CD1c-positive myeloid dendritic cell (primary cell): ENCODE results near the gene GPR37L1.

Source experiments
- DNase-seq: peaks from one replicate; pipeline ENCODE4 v3.0.0-alpha.2; 2016; ENCODE audit errors: extremely low spot score

The GPR37L1 gene, protein sequence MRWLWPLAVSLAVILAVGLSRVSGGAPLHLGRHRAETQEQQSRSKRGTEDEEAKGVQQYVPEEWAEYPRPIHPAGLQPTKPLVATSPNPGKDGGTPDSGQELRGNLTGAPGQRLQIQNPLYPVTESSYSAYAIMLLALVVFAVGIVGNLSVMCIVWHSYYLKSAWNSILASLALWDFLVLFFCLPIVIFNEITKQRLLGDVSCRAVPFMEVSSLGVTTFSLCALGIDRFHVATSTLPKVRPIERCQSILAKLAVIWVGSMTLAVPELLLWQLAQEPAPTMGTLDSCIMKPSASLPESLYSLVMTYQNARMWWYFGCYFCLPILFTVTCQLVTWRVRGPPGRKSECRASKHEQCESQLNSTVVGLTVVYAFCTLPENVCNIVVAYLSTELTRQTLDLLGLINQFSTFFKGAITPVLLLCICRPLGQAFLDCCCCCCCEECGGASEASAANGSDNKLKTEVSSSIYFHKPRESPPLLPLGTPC

DNA sequence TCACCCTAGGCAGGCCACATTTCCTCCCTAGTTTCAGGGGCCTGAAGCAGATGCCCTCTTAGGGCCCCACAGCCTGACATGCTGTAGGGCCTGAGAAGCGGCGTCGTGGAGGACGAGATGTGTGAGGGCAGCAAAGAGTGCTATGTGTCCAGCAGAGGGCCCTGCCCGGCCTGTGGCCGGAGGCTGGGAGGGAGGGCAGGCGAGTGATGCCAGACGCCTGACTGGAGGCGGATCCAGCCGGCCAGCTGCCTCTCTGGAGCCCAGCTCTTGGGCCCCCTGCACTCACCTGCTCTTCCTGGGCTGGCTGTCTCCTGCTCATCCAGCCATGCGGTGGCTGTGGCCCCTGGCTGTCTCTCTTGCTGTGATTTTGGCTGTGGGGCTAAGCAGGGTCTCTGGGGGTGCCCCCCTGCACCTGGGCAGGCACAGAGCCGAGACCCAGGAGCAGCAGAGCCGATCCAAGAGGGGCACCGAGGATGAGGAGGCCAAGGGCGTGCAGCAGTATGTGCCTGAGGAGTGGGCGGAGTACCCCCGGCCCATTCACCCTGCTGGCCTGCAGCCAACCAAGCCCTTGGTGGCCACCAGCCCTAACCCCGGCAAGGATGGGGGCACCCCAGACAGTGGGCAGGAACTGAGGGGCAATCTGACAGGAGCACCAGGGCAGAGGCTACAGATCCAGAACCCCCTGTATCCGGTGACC, at the start of gene GPR37L1:
Gene GPR37L1, plus strand, starts transcription at position 279 of the 697 bp plus-strand sequence. Its CDS starts 47 bp downstream, at position 326.
- DNase-seq: no peak

DNA sequence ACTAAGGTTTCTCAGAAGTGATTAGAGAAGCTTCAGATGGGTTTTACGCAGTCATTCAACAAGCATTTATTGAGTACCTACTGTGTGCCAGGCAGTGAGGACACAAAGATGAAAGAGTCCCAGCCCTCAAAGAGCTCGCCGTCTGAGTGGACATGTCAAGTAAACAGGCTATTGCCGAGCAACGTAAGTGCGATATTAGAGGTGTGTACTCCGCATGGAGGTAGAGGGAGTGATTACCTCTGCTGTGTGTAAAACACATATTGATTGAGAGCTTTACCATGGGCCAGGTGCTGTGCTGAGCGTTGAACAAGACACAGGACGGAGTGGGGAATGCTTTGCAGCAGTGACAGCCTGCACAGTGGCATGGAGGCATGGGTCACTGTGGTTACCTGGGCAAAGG, 49.5 kb upstream of the GPR37L1 start:
- DNase-seq: no peak

DNA sequence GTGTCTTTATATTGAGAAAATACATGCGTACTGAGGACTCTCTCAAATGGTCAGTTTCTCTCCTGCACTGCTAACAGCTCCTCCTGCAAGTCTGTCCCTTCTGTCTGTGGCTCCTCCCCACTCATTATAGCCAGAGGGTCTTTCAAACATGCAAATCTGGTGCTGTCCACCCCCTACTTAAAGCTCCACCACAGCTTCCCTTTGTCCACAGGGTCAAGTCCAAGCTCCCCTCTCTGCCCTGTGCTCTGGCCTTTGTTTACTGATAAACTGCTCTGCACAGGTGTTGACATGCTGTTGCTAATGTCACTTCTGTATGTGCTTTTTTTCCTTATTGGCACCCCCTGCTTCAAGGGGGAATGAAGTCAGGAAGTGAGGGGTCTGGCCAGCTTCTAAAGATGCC, 47.7 kb upstream of the GPR37L1 start:
- DNase-seq: no peak

DNA sequence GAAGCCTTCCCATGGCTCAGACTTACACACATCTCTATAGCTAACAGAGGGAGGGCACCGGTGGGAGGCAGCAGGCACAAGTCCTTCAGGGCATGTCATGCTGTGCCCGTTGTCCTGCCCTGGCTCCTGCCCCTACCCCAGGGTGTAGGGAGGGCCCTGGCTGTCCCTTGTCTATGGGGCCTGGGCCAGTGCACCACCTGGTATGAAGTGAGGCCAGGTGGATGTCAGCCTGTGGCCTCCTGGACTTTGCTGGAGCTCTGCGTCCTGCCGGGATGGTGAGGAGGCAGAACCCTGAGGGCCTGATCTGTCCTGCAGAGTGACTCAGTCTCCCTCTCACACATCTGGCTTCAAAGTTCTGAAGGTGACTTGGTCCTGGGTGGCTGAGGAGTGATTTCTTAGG, 47.3 kb upstream of the GPR37L1 start:
- DNase-seq: no peak

DNA sequence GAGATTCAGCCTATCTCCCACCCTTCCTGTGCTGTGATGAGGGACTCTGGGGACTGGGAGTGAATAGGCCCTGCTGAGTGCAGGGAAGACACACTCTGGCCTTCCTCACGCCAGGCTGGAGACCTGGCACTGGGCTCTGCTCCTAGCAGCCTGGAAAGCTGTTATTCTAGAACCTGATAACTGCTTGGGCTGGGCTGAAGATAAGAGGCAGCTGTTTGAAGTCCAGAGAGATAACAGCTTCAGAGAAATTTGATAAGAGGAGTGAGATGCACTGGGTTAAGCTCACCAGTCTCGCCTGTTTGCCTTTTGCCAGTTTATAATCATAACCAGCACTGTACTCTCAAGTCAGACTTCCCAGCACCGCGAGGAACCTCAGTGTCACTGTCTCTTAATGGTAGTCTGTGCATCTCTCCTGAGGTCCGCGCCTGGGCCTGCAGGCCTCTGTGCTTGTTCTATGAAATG, 46.6 kb upstream of the GPR37L1 start:
- DNase-seq: no peak

DNA sequence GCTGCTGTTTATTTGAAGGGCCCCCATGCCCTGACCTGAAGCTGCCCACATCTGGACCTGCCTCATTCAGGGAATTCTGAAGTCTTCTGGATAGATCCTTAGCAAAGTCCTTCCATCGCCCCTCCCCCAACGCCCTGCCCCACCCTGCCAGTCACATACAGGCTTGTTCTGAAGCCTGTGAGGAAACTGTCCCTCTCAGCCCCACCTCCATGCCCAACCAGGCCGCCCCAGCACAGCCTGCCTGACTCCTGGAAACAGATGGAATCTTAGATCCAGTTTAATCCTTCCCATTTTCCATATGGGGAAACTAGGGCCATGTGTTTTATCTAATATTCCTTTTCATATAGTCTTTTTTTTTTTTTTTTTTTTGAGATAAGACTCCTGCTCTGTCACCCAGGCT, 44.5 kb upstream of the GPR37L1 start:
- no peak for DNase-seq

DNA sequence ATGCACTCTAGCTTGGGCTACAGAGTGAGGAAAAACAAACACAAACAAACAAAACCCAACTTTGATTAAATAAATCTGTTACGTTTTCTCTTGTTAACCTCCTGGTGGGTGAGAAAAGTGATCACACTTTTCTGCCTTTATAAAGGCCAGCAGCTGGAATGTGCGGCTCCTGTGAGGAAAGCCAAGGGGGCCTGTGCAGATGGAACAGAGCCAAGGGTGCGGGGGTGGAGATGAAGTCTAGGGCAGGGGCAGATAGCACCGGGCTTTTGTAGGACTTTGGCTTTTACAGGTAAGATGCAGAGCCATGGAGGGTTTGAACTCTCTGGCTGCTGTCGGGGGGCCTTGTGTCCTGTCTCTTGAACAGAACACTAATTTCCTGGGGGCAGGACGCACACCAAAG, 40.7 kb upstream of the GPR37L1 start:
- DNase-seq: no peak

DNA sequence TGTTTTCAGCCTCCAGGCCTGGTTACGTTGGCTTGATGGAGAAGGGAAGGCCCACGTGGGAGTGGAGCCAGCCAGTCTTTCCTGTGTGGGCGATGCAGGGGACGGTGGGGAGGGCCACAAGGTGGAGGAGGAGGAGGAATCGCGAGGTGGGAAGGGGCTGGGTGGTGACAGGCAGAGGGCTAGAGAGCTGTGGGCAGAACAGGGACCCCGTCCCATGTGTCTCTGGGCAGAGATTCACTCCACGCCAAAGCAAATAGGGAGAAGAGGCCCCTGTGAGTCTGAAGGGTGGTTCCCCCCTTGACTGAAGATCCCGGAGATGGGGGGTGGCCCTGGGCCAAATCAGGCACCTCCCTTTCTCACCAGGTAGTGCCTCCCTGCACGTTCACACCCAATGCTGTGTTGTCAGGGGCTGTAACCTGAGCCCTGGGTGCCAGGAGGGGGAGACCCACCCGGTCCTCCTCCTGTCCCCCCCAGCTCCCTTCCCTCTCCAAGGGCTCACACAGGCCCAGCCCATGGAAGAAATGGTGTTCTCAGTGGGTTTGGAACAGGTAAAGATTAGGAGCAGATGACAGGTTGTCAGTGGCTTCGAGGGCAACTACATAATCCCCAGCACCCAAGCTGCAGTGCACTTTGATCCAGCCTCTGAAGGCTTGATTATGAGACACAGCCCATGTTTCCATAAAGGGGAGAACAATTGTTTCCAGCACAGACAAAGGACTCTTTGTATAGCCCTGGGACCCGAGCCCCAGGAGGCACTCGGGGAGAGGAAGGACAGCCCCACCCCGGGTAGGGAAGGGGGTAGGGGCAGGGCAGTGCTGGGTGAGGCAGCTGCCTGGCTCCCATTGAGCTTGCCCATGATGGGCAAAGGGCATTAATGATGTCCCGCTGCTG, 37.7 kb upstream of the GPR37L1 start:
- no peak for DNase-seq

DNA sequence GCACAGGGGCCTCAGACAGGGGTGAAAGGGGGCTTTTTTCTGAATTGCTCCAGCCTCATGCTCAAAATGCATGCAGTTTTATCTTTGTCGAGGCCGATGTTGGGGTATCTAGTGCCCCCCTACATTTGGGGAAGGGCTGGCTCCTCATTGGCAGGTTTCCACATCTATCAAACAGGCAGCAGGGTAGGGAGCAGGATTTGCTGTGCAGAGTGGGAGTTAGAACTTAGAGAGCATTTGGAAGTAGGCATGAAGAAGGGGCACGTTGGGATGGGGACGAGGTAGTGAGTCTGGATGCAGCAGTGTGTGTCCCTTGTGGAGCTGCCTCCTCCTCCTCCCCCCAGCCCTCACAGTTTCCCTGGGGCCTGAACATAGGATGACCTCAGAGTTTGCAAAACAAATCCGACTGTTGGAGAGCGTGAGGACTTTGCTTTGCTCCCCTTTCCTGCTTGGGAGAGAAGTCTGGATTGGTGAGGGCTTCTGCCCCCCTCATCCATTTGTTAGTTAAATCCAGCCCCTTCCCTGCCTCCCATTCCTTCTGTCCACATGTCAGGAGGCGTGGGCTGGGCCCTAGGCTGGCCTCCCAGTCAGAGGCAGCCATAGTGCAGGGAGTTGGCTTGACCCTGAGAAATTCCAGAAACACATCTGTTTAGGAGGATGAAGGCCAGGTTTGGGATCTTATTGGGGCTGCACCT, 36.9 kb upstream of the GPR37L1 start:
- DNase-seq: no peak

DNA sequence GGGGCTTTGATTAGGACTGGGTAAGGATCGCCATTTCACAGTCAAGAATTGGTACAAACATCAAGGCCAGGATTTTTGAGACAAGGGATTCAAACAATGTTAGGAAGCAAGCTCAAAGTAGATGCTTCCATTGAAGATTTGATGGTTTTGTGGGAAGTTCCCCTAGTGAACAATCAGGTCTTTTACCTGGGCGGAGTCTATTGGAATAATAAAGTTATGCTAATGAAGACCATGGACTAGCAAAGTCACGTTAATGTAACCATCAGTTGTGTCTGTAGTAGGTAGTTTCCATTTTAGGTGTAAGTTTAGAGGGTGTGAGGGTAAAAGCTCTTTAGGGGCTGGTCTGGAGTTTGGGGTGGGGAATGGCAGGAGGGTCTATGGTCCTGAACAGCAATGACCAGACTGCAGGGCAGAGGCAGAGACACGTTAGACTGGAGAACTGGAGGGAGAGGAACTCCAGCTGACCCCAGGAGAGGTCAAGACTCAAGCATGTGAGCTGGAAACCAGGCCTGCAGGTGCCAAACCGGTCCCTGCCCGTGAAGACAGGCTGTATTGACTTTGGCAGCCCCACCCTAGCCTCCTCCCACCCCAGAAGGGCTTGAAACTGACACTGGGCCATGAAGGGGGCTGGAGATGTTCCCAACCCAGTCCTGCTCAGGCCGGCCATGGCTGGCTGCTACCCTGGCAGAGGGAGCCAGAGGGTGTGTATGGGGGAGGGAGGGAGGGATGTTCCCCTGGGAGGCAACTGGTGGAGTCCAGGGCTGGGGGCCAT, 36.0 kb upstream of the GPR37L1 start:
- DNase-seq: no peak

DNA sequence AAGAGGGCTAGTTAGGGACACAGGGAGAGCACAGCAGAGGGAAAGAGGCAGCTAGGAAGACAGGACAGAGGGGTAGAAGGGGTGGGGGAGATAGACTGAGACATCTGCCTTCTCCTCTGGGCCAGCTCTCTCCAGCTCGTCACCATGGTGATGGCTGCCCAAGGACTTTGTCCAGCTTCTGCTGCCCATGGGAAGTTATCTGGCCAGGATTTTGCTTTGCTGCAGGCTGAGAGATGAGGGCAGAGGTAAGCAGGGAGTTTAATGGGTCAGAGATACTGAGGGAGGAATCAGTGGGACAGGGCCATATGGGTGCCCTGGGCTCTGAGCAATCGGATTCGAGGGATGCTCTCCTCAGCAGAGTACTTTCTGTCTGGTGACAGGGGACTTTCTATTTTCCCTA, 34.5 kb upstream of the GPR37L1 start:
- no peak for DNase-seq

DNA sequence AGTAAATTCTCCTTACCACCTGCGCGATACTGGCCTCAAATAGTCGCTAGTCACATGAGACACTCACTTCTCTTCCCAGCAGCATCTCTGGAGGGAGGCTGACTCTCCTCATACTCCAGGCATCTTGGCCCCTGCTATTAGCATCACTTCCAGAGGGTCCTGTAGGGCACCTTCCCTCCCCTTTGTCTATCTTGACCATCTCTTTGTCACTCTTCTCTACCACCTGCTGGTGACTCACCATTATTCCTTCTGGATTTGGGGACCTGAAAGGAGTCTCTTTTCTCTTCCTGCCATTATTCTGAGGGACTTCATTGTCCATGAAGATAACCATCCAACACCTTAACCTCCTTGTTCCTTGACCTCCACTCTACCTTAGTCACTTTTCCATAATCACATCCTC, 31.7 kb upstream of the GPR37L1 start:
- no peak for DNase-seq

DNA sequence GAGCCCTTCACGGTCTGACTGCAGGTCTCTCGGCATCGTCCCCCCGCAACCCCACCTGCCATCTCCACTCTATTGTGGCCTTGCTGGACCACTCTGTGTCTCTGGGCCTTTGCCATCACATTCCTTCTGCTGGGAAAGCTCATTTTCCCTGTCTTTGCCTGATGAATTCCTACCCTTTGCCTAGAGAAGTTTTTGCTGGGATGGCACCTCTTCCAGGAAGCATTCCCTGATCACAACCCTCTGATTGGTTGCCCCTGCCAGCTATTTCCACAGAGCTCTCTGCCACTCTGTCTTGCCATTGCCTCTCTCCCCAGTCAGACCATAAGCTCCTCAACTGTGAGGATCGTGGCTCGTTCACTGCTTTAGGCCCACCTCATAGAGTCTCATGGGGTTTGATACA, 28.9 kb upstream of the GPR37L1 start:
- no peak for DNase-seq

DNA sequence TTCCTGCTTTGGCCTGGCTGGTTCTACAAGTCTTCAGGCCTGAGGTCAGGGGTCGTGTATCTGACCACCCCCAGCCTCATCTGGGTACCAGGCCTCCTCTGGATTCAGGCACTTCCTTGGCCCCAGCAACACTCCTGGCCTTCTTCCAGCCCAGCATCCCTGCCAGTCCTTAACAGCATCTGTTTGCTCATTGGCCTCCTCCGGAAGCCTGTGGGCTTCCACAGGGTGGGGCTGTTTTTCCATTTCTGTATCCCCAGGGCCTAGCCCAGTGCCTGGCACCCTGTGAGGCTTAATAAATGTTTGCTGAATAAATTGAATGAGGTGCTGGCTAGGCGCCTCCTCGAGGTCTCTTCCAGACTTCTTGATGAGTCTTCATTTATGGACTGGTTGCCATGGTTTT, 21.5 kb upstream of the GPR37L1 start:
- DNase-seq: no peak

DNA sequence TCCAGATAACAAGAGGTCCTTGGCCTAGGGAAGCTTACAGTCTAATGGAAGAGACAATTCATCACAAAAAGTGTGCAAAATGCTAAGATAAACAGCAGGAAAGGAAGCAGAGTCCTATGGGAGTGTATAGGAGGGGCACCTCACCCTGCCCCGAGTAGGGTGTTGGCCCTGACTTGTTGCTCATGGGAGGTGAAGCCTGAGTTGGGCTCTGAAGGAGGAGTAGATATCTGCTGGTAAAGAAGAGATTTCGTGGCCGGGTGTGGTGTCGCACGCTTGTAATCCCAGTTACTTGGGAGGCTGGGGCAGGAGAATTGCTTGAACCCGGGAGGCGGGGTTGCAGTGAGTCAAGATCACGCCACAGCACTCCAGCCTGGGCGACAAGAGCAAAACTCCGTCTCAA, 18.6 kb upstream of the GPR37L1 start:
- DNase-seq: no peak

DNA sequence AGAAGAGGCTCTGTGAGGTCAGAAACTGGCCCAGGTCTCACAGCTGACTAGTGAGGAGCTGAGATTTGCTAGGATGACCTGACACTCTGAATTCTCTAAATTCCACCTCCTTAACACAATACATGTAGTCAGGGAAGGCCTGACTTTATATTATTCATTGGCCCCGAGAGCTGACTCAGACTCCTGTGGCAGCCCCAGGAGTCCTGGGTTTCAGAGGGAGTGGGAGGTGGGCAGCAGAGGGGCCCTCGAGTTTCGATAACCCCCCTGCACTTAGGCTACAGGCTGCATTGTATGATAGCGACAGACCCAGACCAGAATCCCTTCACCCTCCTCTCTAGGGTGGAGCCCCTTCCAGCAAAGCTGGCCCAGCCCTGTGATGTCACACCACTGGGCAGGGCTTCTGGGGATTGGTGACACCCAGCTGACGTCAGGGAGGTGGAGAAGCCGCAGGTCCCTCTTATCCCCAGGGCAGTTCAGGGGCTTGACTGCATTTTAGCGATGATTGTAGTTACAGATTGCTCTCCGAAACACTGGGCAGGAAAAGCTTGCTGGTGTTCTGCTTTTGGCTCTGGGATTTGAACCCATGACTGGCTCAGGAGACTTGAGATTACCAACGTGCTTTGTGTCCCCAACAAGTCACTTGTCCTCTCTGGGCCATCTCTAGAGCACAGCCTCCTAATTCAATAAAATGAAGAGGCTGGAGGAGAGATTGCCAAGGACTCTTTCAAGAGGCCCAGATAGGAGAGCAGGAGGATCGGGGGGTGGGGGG, 17.0 kb upstream of the GPR37L1 start:
- no peak for DNase-seq

DNA sequence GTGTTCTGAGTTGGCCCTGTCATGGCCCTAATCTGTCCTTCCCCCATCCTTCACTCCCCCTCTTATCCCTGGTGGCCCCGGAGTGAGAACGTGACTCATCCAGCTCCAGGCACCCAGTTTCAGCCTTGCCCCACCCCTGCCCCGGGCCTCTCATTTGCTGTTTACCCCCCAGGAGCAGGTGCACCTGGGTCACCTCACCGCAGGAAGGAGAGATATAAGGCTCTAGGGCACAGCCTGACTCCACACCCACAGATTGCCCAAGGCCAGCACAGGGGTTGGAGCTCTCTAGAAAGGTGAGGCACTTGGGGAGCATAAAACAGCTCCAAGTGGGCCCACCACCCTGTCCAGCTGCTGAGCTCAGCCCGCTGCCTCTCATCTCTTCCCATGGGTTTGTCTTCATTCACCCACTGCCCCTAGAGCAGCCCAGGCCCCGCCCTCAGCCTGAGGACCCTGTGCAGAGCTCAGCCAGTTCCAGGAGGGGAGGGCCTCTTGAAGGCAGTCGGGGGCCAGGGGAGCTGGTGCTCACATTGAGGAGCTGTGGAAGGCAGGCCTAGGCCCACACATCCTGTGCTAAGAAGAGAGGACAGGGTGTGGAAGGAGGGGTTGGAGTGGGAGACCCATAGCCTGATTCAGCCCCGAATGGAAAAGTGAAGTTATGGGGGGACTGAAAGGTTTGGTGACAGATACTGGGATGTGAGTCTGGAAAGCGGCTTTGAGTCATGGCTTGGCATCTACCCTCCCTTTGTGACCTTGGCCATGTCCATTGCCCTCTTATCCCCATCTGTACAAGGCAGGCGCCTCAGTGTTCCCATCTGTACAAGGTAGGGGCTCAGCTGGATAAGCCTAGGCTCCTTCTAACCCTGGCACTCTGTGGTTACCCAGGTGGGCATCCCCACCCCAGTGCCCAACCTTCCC, 16.1 kb upstream of the GPR37L1 start:
- no peak for DNase-seq

DNA sequence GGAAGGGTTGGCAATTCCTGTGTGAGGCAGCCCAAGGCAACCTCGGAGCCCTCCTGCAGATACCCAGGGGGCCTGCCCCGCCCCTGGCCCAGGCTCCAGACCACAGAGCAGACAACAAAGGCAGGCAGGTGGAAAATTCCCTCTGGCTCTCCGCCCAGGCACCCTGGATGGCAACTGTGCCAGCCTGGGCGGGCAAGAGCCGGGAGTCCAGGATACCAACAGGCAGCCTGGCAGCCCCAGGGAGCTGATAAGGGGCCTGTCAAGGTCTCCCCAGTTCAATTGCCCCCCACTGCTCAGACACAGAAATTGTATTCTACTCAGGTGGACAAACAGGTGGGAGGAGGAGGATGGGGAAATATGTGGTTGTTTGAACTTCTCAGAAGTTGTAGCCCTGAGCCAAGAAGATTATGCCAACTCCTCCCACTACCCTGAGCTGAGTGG, 15.4 kb upstream of the GPR37L1 start:
- DNase-seq: no peak
